ENCODE measurements around the gene TBC1D14.
"Not testable (repeated sequence)": the region's sequence is repeated elsewhere in the genome, so short reads cannot be mapped to it uniquely, and the experiment has no call there.

The TBC1D14 gene

DNA sequence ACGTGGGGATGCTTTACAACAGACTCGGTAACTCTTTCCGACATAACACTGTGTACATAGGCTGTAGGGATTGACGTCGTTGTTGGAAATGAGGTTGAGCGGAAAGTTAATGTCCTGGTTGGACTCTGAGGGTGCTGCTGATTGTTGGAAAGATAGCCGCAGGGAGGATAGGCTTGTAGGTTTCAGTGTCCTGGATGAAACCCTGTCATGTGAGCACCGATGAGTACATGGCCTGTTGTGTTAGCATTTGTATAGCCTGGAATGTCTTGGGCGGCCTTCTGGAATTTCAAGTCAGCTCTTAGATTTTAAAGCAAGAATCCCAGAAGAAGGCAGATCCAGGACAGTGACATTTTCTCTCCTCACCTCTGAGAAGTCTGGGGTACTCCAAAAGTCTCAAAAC lies 63.3 kb downstream of the TBC1D14 start:
- DNase-seq (ENCODE audit: low spot score): no peak

DNA sequence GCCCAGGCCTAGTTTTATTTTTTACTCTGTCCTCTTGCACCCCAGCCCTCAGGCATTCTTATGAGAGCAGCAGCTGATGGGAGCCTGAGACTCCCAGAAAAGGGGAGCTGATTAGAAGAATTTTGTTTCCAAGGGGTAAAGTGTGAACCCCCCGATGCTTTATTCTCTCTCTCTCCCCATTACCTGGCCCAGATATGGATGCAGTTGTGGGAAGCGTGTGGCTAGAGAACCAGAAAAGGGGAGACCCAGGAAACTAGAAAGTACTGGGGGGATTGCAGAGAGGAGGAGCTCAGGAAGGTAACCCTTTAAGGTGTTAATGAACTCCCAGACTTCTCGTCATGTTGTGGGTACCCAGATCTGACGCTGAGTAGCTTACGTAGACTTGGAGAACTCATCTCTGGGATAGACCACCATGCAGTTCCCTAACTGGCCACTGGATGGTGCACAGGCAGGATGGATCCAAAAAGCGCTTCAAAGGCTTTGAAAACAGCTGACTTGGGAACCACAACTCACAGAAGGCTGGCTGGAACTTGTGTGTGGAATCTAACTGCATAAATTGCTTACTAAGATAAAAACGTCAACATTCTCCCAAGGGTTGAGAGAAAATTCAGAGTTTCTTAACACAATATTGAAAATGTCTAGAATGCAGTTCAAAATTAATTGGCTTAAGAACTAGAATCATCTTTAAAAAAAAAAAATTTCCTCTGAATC lies 64.7 kb downstream of the TBC1D14 start:
- DNase-seq (ENCODE audit: low spot score): peak; percentile 82

DNA sequence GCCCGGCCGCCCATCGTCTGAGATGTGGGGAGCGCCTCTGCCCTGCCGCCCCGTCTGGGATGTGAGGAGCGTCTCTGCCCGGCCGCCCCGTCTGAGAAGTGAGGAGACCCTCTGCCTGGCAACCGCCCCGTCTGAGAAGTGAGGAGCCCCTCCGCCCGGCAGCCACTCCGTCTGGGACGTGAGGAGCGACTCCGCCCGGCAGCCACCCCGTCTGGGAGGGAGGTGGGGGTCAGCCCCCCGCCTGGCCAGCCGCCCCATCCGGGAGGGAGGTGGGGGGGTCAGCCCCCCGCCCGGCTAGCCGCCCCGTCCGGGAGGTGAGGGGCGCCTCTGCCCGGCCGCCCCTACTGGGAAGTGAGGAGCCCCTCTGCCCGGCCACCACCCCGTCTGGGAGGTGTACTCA lies 68.2 kb downstream of the TBC1D14 start:
- not testable (repeated sequence) for DNase-seq (ENCODE audit: low spot score)

DNA sequence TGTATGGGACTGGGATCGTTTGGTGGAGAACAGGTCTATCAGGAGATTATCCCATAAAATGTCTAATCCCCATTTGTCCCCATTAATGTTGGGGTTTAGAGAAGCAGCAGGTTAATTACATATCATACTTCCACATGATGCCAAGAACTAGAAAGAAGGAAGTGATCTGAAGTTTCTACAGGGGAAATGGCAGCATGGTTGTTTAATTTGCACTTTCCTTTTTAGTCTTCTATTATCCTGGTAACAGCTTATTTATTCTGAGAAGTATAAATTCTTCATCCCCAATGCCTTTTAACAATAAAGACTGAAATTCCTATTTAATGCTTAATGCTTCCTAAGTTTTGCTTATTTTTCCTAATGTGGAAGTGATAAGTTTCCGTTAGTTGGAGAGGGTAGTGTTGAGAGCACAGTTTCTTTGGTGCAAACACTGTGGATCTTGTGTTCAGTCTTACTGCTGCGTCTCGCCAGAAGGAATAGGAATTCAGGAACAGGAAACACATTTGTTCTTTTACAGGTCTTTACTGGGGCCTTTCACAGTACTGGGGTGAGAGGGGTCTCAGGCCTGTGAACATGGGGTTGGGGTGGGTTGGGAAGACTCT lies 74.0 kb downstream of the TBC1D14 start:
- no peak for DNase-seq (ENCODE audit: low spot score)

DNA sequence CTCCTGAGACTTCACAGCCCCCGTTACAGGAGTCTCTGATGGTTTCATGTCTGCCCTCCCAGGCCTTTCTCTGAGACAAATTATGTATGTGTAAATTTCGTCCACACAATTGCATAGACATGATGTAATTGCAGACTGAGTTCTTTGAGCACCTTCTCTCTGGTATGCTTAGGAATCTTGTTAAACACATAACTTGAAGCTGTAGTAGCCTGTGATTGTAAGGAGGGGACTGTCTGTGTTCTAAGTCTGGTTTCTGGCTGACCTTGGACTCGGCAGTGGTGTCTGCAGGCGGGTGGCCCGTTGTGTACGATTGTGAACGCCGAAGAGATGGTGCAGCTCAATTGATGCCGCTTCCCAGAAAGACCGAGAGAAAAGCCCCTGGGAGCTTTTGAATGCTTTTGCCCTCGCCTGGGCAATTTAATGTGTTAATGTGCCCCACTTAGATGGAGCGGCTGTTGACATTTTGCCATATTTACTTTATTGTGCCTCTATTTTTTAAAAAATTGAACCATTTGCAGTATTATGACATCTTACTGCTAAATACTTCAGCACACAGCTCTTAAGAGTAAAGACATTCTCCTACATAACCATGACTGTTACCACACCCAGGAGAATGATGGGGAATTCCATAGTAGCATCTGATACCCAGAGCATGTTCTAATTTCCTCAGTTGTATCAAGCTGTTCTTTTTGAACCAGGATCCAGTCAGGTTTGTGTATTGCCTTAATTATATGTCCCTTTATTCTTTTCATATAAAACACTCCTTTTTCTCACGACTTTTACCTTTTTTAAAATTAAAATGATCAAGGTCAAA lies 75.2 kb downstream of the TBC1D14 start:
- DNase-seq (ENCODE audit: low spot score): no peak

DNA sequence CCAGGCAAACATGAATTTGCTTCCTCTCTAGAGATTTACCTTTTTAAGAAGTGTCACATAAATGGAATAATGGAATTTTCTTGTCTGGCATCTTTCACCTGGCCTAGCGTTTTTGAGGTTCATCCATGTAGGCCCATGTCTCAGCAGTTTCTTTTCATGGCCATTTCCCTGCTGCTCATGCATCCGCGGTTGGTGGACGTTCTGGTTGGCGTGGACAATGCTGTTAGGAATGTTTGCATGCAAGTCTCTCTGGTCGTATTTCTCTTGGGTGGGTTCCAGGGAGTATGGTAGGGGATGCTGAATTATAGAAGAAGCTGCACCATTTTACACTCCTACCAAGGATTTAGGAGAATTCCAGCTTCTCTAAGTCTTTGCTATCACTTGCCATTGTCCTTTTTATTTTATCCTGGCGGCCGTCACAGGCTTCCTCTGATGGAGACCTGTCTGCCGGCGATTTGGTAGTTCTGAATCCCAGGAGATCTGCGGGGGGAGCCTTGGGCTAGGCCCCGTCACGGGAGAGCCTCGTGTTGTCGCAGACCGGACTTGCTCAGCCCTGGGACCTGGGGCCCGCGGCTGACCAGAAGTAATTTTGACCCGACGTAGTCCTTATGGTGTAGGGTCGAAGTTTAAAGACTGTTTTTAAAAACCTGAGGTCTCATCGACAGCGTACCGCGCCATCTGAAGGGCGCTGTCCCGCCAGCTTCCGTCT lies 76.6 kb downstream of the TBC1D14 start:
- no peak for DNase-seq (ENCODE audit: low spot score)

DNA sequence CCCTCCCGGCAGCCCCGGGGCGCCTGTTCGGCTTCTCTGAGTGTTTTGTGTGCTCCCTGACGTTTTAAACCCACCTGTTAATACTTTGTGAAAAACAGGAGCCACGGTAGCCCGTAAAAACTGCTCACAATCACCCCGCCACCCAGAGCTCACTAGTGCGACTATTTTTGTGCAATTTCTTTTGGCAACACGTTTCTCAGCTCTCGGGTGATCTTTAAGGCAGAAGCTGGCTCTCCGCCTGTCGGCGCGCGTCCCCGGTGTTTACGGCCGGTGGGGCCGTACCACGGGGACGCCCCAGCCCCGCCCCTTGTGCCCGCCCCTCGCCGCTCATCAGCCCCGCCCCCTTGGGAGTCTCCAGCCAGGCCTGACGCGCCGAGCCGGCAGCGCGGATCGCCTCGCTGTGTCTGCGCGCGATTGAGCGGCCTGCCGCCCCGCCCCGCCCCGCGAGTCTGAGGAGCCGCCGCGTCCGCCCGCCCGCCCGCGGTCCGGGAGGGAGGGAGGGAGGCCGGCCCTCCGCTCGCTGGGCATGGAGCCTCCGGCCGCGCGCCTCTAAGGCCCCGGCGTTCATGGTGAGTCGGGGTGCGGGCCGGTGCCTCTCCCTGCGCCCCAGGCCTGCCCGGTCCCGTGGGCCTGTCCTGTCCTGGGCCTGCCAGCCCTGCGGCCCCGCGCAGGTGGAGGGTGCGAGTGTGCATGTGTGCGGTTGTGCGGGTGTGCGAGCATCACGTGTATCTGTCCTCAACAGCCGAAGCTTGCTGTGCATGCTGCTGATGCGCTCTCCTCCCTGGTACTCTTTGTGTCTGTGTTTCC lies 77.4 kb downstream of the TBC1D14 start:
- DNase-seq (ENCODE audit: low spot score): peak; percentile 94

DNA sequence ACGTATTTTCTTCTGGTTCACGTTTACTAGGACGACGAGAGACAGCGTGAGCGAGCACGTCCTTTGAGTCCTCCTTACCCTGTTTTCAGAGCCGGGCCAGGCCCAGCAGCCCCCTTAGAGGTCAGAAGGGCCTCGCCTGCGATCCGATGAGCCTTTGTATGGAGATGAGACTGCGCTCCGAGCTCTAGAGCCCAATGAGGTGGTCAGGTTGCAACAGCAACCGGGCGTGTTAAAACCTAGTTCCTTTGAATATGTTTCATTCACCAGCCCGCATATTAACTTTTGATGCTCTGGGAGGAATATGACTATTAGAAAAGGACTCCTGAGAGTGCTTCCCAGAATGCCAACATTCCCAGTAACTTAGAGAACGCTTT lies 77.9 kb downstream of the TBC1D14 start:
- DNase-seq (ENCODE audit: low spot score): no peak

DNA sequence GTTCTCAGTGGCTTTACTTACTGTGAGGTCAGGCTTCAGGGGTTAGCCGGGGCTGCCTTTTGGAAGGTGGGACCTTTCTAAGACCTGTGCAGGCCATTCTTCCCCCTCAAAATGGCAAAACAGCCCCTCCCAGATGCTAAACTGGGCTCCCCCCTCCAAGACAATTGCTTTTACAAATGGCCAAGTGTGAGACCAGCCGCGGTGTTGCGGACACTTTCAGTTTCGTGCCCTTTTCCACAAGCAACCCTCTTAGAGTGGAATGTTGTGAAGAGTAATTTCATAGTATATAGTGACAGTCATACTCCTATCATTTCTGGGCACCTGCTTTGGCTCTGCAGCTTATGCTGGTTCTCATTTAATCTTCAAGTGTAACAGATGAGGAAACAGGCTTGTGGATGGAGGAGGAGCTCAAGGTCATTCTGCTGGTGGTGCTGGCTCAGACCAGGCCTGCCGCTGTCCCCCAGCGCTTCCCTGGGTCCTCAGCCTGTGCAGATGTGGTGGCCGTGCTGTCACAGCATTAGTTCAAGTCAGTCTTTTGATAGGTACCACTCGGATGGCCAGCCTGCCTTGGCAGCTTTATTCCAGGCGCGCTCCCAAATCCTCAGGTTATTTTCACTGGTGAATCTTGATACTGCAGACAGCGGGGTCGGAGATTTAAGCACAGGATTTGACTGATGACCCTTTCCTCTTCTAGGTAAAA lies 78.5 kb downstream of the TBC1D14 start:
- no peak for DNase-seq (ENCODE audit: low spot score)

DNA sequence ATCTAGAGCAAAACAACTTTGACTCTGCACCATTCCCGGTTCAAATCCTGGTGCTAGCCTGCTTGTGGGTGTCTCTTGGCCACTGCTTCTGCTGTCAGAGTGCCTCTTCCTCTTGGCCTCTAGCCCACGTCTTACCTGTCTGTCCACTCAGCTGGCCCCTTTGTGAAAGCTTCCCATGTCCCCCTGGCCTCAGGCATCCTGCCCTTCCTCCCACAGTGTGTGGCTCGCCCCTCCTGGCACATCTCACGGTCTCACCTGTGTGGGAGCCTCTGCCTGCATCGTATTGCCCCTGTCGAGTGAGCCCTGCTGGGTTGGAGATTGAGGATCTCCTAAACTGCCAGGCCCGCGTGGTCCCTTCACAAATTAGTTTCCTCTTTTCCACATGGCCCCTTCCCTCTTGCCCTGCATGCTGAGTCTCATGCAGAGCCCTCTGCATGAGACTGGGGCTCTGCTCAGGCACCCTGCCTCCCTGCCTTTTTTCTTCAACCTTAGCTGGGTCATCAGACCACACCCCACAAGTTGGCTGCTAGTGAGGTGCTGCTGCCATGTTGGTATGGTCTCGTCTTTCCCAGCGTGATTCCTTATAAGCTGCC lies 79.8 kb downstream of the TBC1D14 start:
- no peak for DNase-seq (ENCODE audit: low spot score)

DNA sequence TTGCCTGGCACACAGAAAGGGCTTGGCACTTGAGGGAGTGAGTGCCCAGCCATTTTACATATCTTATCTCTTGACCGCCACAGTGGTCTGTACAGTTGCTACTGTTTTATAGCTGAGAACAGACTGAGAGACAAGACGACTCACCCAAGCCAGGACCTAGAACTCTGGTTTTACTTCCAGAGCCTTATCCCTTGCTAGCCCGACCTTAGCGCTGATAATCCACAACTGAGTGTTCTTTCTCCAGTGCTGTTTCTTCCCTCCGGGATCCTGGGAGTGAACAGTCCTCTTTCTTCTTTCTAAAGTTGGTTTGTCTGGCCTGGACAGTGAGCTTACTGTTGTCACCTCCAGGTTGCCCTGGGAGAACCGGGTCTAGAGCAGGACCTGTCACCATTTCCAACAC lies 81.0 kb downstream of the TBC1D14 start:
- DNase-seq (ENCODE audit: low spot score): no peak

DNA sequence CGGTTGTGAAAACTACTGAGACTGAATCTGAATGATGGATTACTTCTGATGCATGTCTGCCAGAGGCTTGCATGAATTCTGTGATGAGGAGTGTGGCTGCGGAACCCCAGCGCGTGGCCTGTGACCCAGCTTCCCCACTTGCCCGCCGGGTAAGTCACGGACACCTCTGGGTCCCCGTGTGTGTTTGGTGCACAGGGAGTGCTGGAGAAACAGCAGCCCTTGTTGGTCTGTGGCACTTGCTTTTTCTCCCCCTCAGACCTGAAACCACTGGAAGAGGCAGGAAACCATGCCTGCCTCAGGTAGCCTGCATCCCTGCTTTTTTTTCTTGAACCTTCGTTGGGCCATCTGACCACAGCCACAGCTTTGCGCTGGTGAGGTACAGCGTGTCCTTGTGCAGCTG lies 81.6 kb downstream of the TBC1D14 start:
- no peak for DNase-seq (ENCODE audit: low spot score)

DNA sequence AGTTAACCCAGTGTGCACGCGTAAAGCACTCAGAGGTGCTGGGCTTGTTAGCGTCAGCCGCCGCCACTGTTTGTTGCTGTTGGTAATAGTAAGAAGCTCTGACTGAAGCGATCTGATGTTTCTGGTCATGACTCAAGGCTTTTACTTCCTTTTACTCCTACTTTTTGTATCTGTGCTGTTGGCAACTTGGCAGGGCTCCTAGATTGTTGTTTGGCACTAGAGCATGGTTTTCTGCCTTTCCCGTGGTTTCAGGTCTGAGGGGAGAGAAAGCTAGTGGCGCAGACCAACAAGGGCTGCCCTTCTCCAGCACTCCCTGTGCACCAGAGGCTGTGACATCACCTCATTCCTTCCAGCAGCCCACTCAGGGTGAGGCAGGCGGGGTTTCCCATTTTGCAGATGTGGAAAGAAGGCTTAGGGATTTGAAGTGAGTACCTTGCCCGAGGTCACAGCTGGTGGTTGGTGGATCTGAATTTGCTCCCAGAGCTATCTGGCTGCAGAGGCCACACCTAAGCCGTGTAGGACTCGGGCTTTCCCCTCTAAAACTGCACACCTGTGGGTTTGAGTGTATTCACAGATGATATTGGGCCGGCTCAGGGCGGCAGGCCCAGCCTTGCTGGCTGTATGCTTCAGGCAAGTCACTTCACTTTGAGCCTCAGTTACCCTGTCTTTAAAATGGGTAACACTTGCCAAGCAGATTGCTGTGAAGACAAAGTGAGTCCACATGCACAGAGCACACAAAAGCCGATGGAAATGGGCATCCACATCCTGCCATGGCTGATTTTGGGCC lies 82.3 kb downstream of the TBC1D14 start:
- no peak for DNase-seq (ENCODE audit: low spot score)

DNA sequence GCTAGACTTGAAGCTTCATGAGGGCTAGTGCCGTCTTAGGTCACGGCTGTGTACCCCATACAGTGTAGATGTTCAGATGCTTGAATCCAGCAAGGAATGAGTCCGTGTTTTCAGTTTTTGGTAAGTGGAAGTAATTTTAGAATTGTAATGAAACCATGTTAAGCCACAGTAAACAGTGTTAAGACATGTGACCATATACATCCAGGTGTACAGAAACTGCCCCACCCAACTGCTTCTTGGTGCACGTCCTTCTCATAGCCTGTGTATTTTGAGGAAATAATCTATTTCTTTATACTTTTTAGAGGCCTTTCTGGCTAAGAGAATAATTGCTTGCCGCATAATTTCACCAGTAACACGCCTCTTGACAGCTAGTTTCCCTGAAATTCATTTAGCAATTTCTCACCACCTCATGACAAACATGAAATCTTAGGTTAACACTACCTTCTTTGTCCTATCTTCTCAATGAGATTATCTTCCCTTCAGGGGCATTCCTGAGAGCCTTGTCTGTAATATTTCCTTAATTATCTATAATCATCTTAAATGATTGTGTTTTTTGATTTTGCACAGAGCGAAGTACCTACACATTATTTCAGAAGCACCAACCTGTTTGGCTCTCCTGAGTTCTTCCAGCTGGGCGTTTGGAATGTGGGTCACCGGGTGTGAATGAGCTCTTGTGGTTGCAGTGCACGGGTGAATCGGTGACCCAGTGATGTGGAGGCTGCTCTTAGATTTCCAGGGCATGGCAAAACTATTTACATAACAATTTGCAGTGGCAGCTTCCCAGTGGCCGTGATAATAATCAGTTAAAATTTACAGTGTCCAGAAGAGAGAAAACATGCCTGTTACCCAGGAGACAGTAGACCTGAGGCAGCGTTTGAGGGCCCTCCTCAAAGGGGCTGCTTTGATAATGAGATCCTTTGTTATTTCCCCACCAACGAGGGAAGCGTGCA lies 83.4 kb downstream of the TBC1D14 start:
- no peak for DNase-seq (ENCODE audit: low spot score)

DNA sequence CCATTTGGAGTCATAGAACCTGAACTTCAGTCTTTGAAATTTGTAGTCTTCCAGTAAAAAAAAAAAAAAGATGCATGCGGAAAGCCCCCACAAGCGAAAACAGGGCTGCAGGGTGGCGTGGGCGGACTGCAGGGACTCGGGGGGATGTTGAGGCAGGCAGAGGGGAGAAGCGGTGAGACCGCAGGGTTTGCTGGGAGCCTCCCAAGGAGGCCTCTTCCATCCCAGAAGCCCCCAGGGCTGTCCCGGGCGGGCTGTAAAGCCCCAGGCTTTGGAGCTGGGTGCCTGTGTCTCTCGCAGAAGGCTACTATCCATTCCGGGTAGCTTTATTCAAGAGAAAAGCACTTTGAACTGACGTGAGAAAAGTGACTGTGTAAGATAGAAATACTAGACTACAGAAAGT lies 86.9 kb downstream of the TBC1D14 start:
- no peak for DNase-seq (ENCODE audit: low spot score)

DNA sequence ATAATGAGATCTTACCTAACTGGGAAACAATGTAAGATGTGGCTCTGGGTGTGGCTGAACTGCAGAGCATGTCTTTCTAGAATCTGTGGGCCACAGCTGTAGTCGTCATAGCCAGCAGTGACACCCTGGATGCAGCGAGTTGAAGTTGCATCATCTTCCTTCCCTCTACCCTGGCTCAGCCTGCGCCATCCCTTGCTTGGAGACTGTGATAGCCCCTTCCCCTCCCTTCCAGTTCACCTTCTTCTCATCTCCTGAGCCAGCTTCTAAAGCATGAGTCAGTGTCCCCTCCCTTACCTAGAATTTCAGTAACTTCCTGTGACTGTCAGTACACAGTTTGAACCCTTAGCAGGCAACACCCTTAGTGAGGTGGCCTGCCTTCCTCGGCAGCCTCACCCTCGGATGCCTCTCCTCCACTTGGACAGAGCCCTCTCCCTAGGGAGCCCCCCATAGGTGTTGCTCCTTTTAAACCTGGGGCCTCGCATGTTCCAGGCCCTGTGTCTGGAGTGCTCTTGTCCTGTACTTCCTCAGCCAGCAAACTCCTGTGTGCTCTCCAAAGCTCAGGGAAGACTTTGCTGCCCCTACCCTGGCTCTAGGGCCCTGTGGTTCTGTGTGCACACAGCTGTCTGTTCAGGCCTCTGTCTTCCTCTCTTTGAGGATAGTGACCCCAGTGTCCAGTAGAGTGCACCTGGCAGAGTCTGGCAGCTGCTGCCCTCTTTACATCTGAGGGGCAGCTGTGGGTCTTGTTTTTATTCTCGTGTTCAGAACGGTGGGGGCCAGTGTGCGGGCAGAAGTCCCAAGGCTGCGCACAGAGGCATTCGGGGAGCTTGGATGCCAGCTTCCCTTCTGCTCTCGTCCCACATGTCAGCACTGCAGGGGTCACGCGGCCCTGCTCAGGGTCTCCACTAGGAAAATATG lies 89.8 kb downstream of the TBC1D14 start:
- peak; percentile 51 for DNase-seq (ENCODE audit: low spot score)

DNA sequence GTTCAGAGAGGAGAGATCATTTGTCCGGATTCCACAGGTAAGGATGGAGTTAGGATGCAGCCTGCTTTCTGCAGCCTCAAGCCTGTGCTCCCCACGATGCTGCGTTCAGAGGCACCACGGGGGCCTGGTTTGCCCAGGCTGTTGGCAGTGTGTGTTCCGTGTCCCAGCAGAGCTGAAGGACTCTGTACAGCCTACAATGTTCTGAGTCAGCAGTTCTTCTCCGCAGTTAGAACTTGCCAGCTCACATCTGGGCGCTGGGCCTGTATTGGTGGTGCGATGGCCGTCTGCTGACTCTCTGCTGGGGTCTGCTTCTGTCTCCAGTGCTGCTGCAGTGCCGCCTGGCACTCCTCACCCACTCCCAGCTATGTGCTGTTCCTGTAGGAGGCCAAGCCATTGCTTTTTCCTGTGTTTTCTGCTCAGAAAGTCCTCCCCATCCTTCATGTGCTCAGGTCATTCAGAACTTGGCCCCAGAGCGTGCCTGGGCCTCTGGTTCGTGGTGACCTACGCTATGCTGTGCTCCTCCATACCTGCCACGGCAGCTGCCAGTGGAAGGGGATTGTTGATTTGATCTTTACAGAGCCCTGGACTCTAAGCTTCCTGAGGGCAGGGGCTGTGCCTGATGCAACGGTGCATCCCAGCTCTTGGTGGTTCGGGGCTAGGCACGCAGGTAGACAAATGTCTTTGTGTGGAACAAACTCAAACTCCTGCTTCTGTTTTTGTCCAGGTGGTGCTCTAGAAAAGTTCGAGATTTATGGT lies 91.0 kb downstream of the TBC1D14 start:
- DNase-seq (ENCODE audit: low spot score): no peak

All from activated CD4-positive, alpha-beta T cell treated with anti-CD3 and anti-CD28 coated beads, Interleukin-2, Interleukin-4, amounts not matched to agents 100 ng/mL and 50 ng/mL, durations not matched to agents 16 hours and 8 hours (primary cell).